NCI-H2081 (cell line): Measurements from ENCODE around the gene GPR18.
"Not testable (repeated sequence)": the region's sequence is repeated elsewhere in the genome, so short reads cannot be mapped to it uniquely, and the experiment has no call there.

Experiments used
- DNase-seq, 2 experiments: peaks; one replicate each; lab custom pipeline; 2025; lab: John Stamatoyannopoulos, UW

The GPR18 gene

DNA sequence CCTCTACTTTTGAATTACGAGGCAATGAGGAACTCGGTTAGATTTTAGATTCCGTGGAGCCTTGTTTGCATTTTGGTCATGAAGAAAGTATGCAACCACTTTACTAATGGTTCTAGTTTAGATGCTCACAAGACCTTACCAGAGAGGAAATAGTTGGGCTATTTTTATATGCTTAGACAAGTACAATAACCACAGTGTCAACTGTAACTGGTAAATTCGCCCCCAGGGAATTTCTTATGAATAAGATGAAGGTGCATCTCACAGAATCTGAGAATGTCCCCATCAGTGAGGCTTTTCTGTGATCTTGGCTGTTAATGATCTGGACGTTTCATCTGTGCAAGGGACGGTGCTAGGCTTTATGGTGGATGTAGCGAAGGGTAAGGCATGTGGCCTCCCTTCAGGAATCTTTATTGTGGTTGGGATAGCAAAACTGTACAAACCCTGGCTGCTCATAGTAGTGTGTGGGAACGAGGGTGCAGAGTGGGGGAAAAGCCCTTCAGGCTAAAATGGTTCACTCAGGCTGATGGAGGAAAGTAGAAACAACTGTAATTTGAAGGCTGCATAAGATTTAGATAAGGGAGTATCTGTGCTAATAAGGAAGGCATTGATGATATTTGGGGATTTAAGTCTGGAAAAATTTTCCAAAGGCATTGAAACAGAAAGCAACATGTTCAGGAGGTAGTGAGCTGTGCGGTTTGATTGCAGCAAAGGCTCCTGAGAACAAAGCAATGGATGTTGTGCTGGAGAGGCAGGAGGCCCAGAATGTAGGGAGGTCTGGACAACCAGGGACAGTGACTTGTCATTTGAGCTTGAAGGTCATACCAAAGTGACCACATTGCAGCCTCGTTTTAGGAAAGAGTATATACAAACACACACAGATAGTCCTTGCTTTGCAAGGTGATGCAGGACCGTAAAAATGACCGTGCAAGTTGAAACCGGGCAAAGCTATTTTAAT, 29.2 kb downstream of the GPR18 start:
- DNase-seq = no peak

DNA sequence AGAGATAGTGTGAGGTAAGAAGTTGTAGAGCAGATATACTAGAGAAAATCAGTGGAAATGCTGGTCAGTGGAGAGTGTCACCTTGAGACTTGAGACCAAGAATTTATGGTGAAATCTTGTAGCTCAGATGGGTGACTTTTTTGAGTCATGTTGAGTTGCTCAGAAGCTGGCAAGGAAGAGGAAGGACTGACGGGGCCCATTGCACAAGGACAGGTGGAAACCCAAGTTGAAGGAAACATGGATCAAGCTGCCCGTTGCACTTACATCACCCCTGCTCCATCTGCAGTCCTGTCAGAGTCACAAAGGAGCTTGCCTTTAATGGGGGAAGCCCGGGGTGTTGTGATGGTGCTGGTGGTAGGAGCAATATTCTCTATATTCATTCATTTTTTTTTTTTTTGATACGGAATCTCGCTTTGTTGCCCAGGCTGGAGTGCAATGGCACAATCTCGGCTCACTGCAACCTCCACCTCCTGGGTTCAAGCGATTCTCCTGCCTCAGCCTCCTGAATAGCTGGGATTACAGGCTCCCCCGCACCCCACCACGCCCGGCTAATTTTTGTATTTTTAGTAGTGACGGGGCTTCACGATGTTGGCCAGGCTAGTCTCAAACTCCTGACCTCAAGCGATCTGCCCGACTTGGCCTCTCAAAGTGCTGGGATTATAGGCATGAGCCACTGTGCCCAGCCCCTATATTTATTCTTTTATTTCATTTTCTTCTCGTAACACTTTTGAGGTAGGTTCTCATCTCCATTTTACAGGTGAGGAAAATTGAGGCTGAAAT, 30.1 kb downstream of the GPR18 start:
- no peak for DNase-seq

DNA sequence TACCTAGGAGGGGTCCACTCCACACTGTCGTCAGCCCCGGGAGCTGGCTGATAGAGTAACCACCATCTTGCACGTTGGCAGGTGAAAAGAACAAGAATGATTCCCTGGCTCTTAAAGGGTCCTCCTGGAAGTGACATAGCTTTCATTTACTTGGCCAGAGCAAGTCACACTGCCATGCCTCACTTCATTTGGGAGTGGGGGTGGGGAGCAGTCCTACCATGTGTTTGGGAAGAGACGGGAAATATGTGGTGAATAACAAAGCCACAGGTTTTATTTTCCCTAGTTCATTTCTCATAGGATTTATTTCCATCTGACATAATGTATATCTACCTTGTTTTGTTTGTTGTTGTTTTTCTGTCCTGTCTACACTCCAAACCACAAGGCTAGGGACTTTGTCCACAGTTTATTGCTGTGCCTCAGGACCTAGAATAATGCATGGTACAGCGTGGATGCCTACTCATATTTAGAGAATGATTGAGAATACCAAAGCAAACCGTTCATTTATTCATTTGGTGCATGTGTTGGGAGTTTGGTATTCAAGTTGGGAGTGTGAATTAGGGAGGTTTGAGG, 30.8 kb downstream of the GPR18 start:
- DNase-seq = no peak

DNA sequence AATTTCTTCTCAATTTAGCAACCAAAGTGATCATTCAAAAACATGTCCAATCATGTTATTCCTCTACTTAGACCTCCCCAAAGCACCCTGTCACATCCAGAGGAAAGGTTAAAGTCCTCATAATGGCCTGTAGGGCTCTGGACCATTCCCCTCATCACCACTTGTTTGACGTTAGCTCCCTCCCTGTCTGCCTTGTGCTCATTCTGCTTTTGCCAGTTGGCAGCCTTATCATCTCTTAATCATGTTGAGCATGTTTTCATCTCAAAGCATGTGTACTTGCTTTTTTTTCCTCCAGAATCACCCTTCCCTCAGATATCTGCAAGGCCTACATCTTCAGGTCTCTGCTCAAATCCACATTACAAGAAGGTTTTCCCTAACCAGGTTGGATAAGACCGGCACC, 31.7 kb downstream of the GPR18 start:
- DNase-seq = no peak

DNA sequence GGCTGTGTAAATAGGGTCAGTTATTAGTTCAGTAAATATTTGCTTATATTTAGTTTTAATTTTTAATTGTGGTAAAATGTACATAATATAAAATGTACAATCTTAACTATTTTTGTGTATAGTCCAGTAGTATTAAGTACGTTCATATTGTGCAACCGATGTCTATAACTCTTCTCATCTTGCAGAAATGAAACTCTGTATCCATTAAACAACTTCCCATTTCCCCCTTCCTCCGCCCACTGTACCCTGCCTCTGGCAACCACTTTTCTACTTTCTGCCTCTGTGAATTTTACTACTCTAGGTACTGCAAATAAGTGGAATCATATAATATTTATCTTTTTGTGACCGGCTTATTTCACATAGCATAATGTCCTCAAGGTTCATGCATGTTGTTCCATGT, 33.1 kb downstream of the GPR18 start:
- no peak for DNase-seq

DNA sequence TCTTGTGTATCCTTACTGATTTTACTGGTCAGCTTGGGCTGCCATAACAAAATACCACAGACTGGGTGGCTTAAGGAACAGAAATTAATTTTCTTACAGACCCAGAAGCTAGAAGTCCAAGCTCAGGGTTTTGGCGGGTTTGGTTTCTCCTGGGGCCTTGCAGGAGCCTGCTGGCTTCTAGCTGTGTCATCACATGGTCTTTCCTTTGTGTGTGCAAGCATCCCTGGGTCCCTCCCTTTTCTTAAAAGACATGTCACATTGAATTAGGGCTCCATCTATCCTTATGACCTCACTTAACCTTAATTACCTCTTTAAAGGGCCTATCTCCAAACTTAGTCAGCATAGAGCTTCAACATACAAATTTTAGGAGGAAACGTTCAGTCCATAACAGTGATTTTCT, 34.2 kb downstream of the GPR18 start:
- DNase-seq = no peak

DNA sequence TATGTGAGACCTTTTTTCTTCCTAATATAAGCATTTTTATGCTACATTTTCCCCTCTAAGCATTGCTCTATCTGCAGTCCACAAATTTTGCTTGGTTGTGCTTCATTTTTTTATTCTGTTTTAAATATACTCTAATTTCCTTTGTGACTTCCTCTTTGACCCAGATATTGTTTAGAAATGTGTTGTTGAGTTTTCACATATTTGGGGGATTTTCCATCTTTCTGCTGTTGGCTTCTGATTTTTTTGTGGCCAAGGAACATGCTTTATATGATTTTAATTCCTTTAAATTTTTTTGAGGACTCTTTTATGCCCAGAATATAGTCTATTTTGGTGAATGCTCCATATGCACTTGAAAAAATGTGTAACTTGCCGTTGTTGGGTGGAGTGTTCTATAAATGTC, 34.6 kb downstream of the GPR18 start:
- DNase-seq = no peak

DNA sequence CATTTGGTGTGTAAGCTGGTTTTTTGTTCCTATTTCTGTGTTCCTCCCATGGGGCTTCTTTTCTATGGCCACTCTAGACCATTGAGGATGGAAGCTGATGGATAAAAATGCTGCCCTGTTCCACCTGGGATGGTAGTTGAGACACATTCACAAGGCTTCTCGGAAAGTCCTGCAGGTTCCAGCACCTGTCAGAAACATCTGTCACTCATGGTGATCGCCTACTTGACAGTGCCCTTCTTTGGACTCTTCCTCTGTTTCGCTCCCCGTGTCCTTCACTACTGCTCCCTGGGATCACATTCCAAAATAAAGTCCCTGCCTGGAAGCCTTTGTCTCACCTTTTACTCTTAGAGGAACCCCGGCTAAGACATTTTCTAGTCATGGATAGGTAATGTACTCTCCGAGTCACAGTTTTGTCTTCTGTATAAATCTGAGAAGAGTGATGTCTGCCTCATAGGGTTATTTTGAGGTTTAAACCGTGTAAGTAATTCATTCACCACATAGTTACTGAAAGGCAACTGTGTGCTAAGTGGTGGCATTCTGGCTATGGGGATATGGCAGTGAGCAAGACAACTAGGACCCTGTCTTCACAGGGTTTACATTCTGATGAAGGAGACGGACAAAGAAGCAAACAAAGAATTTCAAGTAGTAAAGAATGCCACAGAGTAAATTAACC, 36.5 kb downstream of the GPR18 start:
- no peak for DNase-seq

GRCh38 chr13:99220199-99220935, 37.8 kb downstream of the GPR18 start:
- DNase-seq = no peak

DNA sequence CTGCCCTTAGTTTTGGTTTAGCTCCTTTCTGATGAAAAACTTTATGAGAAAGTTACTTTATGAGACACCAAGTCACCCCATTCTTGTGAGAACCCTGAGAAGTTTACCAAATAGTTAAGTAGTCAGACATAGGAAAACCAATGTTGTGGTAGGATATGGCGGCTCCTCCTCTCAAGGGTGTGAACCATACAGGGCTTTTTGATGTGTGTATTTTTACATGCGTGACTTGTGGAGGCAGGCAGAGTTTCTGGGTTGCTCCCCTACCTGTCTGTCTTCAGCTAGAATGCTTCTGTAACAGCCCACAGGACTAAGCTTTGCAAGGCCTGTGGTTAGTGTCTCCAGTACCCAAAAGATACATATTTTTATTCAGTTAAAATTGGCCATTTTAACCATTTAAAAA, 39.2 kb downstream of the GPR18 start:
- DNase-seq = no peak

DNA sequence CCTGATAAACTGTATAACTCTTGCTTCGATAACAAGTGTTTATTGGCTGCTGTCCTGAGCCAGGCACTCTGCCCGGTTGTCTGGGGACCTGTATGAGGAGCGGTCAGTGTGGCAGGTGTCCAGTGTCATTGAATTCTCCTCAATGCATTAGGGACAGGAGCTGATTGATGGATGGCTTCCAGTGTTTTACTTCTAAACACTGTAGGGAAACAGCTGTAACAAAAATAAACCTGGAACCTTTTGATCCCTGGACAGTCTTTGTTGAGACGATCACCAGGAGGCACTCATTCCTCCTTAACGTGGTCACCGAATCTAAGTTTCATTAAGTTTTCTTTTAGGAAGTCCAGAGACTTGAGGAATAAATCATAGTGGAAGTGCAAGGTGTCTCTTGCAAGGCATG, 39.6 kb downstream of the GPR18 start:
- no peak for DNase-seq

- DNase-seq = no peak
Measured at GRCh38 chr13:99218126-99218525, 40.1 kb downstream of the GPR18 start.

DNA sequence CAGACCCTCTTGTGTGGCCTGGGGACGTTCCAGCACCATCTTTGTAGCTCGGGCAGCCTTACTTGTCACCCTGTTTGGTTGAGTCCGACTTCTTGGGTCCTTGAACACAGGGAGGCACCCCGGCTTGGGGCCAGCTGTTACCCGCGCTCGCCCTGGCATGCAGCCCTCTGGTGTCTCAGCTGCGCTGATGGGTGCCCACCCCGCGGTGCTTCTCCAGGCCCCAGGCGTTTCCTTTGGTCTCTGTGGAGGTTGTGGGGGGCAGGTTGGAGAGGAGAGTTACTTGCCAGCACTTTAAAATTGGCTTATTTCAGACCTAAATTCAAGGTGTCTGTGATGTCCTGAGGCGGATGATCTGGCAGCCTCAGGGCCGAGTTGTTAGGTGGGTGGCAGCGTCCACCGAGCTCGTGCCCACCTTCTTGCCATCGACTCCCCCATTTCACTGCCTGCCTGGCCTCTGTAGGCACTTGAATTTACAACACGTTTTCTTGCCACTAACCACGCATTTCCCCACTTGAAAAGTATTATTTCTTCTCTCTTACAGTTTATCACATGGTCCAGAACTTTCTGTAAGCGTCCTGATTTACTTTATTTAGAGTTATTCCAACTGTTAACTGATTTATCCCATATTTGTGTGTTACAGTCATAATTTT, 40.6 kb downstream of the GPR18 start:
- no peak for DNase-seq

GRCh38 chr13:99215184-99215830, 42.9 kb downstream of the GPR18 start:
- DNase-seq = no peak

DNA sequence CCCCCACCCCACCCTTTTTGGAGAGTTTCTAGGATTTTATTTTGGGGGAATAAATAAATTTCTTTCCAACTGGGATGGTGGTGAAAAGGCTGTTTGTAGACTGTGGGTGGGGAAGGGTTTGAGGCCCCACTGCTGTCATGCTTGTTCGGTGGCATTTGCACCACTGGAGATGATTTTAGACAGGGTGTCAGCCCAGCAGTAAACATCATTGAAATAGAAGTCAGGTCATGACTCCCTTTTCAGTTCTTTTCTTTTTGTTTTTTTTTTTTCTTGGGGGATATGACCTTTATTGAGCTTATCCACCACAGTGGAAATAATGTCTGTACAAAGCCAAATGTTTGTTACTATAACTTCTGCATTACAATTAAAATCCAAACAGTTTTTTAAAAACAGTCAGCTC, 43.4 kb downstream of the GPR18 start:
- DNase-seq = no peak

DNA sequence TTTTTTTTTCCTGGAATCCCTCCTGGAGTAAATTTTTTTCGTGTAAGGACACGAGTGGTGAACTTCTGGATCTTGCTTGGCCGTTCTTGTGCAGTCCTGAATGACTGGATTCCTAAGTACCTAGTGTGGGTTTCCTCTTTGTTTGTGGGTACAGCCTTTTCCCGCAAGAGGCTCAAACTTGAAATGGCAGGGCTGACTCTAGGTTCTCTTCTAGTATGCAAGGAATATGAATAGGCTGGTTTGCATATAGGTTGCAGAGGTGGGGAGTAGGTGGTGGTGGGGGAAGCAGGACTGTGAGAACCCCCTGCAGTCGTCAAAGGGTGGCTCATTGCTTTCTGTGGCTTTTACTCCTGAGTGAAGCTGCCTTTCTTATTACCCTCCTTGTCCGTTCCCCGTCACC, 43.9 kb downstream of the GPR18 start:
- DNase-seq = no peak

DNA sequence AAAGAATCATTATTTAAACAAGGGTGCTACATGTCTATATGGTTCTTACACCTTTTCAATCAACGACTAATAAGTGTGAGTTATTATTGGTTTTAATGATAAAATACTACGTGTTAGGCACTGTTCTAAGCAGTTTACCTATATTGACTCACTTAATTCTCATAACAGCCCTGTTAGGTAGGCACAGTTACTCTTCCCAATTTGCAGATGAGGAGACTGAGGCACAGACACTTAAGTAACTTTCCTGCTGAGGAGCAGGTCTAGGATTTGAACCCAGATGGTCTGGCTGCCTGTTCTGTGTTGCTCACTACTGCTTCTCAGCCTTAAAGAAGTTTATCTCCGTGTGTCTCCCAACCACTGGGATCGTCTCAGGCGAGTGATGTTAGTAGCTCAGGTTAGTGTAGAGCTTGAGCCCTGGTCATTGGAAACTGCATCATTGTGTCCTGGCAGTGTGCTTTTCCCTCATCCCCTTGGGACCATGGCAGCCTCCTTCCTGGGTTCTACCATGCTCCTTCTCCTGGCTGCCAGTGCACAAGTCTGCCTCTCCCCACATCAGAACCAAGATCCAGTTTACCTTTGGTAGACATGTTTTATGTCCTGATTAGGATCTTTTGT, 46.7 kb downstream of the GPR18 start:
- no peak for DNase-seq

GRCh38 chr13:99210627-99211026, 47.6 kb downstream of the GPR18 start:
- not testable (repeated sequence) for DNase-seq

DNA sequence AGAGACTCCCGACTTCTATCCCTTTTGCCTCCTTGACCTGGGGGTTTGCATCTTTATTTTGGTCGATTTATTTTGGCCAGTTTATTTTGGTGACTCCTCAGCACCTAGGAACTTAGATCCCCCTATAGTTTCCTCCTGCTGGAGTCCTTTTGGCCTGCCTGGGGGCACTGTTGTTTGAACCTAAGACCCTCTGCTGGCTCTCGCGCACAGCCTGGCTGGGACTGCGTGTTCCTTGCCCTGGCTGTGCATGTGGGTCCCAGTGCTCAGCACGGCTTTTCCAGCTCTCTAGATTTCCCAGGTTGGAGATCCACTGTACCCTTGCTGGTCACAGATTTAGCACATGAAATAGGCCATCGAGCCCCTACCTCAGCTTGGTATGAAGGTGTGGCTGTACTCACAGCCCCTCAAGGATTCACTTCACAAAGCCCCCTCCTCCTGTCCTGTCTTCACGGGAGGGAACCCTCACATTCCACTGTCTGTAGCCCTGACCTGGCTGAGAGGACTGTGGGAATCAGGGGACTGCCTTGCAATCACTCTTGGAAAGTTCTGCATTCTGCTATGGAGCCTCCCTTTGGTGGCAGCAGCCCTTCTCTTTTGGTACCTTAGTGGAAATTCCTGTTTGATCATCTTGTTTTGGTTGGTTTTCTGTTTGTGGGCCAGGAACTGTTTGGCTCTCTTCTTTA, 49.2 kb downstream of the GPR18 start:
- no peak for DNase-seq

DNA sequence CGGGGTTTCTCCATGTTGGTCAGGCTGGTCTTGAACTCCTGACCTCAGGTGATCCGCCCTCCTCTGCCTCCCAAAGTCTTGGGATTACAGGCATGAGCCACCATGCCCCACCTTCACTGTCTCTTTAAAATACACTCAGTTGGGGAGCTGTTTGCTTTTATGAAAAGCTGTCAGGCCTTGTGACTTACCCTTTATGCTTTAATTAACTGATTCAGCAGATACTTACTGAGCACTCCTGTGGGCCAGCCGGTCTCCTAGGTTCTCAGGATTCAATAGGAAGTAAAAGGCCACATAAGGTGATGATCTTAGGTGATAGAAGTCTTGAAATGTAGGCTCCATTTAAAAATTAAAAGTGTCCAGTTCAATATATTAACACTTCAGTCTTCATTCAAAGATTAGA, 50.0 kb downstream of the GPR18 start:
- no peak for DNase-seq
